Psoas muscle (tissue), 8 donors: ENCODE measurements around the gene SYMPK. TPM values are rescaled to one million over a fixed set of nuclear protein-coding genes. Genes with fewer than 3 reads are reported as not detected.

Experiments used
- ATAC-seq, 4 donors: fragments of 200-7000 bp; cut with Tn5 transposase; one replicate each; pipeline ENCODE4 v1.9.1; 2020; ENCODE audit warnings: moderate library complexity in 3 of 4, mild to moderate bottlenecking in 2 of 4
- DNase-seq, 2 donors: peaks; one replicate each; pipeline ENCODE4 v3.0.0-alpha.2; 2020
- H3K27ac ChIP-seq: fragments of 200-600 bp; one replicate; pipeline ENCODE4 v1.8.0; 2022
- H3K27me3 ChIP-seq, 3 donors: fragments of 200-600 bp in 1 of 3; one replicate each; pipeline versions ENCODE4 v1.6.1 to v1.8.0; 2013 to 2022; ENCODE audit warnings: low read length in 2 of 3, mild to moderate bottlenecking in 2 of 3, moderate library complexity in 1 of 3; ENCODE audit not compliant: insufficient read depth in 3 of 3
- H3K36me3 ChIP-seq, 2 donors: fragments of 200-600 bp in 1 of 2; one replicate each; pipeline versions ENCODE4 v1.6.1 to v1.8.0; 2013 to 2022; ENCODE audit warnings: low read depth in 1 of 2, mild to moderate bottlenecking in 1 of 2, moderate library complexity in 1 of 2; ENCODE audit not compliant: insufficient read depth in 1 of 2
- H3K4me1 ChIP-seq: fragments of 200-600 bp; one replicate; pipeline ENCODE4 v1.8.0; 2022
- H3K4me3 ChIP-seq: fragments of 200-600 bp; one replicate; pipeline ENCODE4 v1.8.0; 2022; ENCODE audit warnings: mild to moderate bottlenecking
- H3K9me3 ChIP-seq: fragments of 200-600 bp; one replicate; pipeline ENCODE4 v1.8.0; 2022
- CTCF ChIP-seq: fragments of 200-600 bp; IDR thresholded peaks from one replicate; pipeline ENCODE4 v1.8.0; 2022; ENCODE audit warnings: antibody characterized with exemption
- WGBS, 3 donors: extraction: QIAGEN DNeasy Blood & Tissue Kit; methylation state at CpG; one replicate each; pipeline versions ENCODE4 v1.1.6 to v1.1.7; 2013; 5-methylcytosine and 5-hydroxymethylcytosine counted together
- intact Hi-C, 2 donors: fragments of 100-400 bp; cut with DNase I; formaldehyde crosslinking; loops; one replicate each; pipeline versions ENCODE4 v1.11.0 to v1.14.2; 2022
- polyA plus RNA-seq, 3 donors: library from polyadenylated mRNA; stranded (reverse); fragments of 200-250 nt; gene quantifications; one replicate each; pipeline ENCODE4 v1.2.3, GENCODE V29; 2013
- total RNA-seq, 4 donors: library from RNA; stranded (reverse); fragmentation: NEBNext Ultra II Directional in 2 of 4; extraction: Animal tissue kit (Norgen Biotek cat#: 25700) in 2 of 4; gene quantifications; one replicate each; pipeline versions ENCODE4 v1.2.1 to v1.2.4, GENCODE V29; 2021 to 2023
- donor health status: healthy with polysubstance abuse.
- donor health status: DM: no; HTN: no; CAD: no; lungs with moderate emphysema.
- donor health status: Bipolar disorder and iron deficiency.
- donor health status: healthy.
- donor health status: DM: yes; HTN: yes; CAD: no.
- donor health status: DM: no; HTN: no; CAD: no.
- donor health status: DM: no; HTN: no; CAD: no.
- donor health status: DM: yes; HTN: yes; CAD: no.

SYMPK gene
- total and polyA plus RNA-seq, 7 donors: 27.6 to 80.3 (median 47.6) TPM

GRCh38 chr19:45790942-45791341, 72.0 kb downstream of the SYMPK start:
- intact Hi-C loops: no loop called here
- ATAC-seq (no peak), DNase-seq (no peak)
- Histone ChIP-seq H3K9me3 (no peaks in the 10 kb centered on the region), H3K4me3 (no peak overlapping the region), H3K27me3 (no peaks in the 10 kb centered on the region), H3K4me1 (peaks cover 41% of the 10 kb centered on the region), H3K27ac (no peak overlapping the region), H3K36me3 (peaks cover 0 to 45% of the 10 kb centered on the region in 2 donors)
- WGBS, 3 donors: 81 to 90% (median 86%) methylated on average over 8 of the region's 8 CpGs
- TF ChIP-seq CTCF: no peak

- Histone ChIP-seq H3K27ac (peak overlapping the region; percentile 70), H3K4me1 (peaks cover 58% of the 10 kb centered on the region), H3K9me3 (no peaks in the 10 kb centered on the region), H3K36me3 (peaks cover 0 to 45% of the 10 kb centered on the region in 2 donors), H3K4me3 (no peak overlapping the region), H3K27me3 (no peaks in the 10 kb centered on the region)
- WGBS, 3 donors: 51 to 67% (median 52%) methylated on average over 15 of the region's 15 CpGs
- peak in 1 of 2 donors; percentile 88 for DNase-seq
- TF ChIP-seq CTCF: no peak
- intact Hi-C loops: loop anchor here in 1 of 2 donors (10.0 kb wide), 1 partner anchor 1044 kb away; the partner anchor contains the start of gene BCL3
- peak; percentile 69 to 76 (median 76) for ATAC-seq
These were observed 73.7 kb downstream of the SYMPK start for GRCh38 chr19:45789035-45789786.

GRCh38 chr19:45786533-45786894, 76.4 kb downstream of the SYMPK start:
- WGBS, 3 donors: 94 to 96% (median 94%) methylated on average over 20 to 21 of the region's 21 CpGs
- intact Hi-C loops: loop anchor here in 1 of 2 donors (10.0 kb wide), 1 partner anchor 1042 kb away; the partner anchor contains the start of gene BCL3
- Histone ChIP-seq H3K36me3 (peaks cover 0 to 45% of the 10 kb centered on the region in 2 donors), H3K4me1 (peaks cover 66% of the 10 kb centered on the region), H3K9me3 (no peaks in the 10 kb centered on the region), H3K27ac (no peak overlapping the region), H3K27me3 (no peaks in the 10 kb centered on the region), H3K4me3 (no peak overlapping the region)
- no peak for DNase-seq
- no peak for ATAC-seq
- TF ChIP-seq CTCF: no peak

GRCh38 chr19:45785781-45786532, 77.0 kb downstream of the SYMPK start:
- no peak for TF ChIP-seq CTCF
- 57 to 69% (median 68%) methylated on average over 46 to 57 of the region's 57 CpGs for WGBS, 3 donors
- H3K27ac ChIP-seq: peak overlapping the region; percentile 48
- H3K9me3 ChIP-seq: no peaks in the 10 kb centered on the region
- peaks cover 61% of the 10 kb centered on the region for H3K4me1 ChIP-seq
- ATAC-seq (no peak), DNase-seq (no peak)
- H3K27me3 ChIP-seq: no peaks in the 10 kb centered on the region
- H3K4me3 ChIP-seq: no peak overlapping the region
- H3K36me3 ChIP-seq: peaks cover 0 to 45% of the 10 kb centered on the region in 2 donors
- intact Hi-C loops: loop anchor here in 1 of 2 donors (10.0 kb wide), 1 partner anchor 1041 kb away; the partner anchor contains the start of gene BCL3
